ENCODE data around the gene POLD1.
"Not testable (repeated sequence)": the region's sequence is repeated elsewhere in the genome, so short reads cannot be mapped to it uniquely, and the experiment has no call there.

Gene POLD1

DNA sequence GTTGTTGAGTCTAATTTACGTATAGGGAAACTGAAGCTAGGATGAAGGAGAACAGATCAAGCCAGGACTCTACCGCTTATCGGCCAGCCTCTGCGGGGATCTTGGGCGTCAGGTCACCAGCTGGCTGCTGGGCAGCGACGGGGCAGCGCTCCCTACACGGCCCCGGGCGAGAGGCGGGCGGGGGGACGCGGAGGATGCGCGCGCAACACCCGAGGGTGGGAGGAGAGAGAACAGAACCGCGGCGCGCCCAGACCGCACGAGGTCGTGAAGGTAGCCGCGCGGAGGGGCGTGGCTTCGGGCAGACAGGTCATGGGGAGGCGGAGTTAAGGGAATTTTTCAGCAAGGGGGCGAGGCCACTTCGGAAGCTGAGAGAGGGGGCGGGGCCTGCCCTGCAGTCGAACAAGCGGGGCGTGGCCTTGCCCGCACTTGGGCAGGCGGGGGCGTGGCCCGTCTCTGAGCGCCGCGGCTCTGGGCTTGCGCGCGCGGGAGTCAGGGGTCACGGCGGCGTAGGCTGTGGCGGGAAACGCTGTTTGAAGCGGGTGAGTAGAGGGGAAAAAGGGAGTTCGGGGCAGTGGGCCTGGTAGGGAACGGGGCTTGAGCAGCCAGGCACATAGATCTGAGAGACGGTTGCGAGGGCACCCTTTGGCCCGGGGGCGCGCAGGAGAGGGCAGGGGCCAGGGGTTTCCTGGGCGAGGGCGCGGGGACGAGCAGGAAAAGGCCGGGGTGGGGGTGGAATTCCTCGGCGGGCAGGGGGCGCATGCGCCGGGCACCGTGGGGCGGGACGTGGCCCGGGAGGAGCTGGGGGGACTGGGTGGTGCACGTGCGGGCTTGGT, at the start of gene POLD1:
Gene POLD1, plus strand, starts transcription at position 496 of the 833 bp plus-strand sequence. CDS start 14,505 bp downstream, outside the sequence.
- peak; percentile 97 for FAIRE-seq

DNA sequence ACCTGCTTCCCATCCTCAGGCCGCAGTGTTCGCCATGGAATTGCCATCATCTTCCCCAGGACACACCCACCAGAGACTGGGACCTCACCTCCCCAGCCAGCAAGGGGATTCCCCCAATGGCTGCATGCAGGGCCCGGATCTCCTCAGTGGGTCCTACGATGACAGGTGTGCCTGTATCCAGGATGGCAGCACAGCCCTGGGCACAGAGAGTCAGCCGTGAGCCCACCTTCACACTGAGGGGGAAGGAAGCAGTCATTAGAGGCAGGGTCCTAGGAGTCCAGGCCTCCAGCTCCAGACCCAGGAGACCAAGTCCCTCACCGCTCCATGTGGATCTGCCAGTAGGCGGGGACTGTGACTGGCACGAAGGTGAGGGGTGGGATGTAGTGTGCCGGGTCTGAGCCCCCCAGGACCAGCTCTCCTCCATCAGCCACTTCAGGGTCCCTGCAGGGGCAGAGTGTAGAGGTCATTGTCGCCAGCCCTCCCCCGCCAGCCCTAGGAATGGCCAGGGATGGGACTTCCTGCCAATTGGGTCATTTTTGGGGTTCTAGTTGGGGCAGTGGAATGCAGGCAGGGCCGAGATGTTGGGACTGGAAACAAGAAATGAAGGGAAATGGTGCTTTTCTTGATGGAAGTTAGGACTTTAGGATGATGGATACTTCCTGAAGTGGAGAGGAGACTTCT, 49.3 kb upstream of the POLD1 start:
- no peak for FAIRE-seq

DNA sequence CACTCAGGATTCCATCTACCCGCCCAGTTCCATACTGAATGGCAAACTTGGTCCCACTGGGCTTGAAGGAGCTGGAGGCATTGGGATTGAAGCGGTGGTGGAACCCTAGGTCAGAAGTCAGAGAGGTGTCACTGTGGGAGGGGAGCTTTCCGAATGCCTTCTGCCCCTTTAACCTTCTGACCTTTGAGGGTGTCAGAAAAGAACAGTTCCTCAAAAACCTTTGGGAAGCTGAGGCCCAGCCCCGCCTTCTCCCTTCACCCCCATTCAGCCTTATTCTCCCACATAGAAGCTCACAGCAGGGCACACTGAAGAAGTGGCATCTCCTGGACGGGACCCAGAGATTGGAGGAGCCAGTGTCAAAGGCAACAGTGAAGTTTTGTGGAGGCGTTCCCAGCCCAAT, 47.1 kb upstream of the POLD1 start:
- not testable (repeated sequence) for FAIRE-seq

DNA sequence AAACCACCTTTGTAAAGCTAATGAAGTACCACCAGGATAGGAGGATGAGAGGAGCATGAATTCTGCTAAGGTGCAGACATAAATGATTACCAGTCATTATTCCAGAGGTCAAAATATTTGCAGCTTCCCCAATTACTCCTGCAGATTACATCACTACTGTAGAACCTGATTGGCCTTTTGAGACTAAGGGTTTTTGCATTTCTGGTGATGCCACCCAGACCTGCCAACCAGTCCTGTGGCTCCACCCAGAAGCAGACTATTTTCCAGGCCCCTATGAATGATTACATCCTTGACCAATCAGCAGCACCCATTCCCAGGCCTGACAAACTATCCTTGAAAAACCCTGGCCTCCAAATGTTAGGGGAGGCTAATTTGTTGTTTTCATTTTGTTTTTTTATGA, 43.8 kb upstream of the POLD1 start:
- no peak for FAIRE-seq

DNA sequence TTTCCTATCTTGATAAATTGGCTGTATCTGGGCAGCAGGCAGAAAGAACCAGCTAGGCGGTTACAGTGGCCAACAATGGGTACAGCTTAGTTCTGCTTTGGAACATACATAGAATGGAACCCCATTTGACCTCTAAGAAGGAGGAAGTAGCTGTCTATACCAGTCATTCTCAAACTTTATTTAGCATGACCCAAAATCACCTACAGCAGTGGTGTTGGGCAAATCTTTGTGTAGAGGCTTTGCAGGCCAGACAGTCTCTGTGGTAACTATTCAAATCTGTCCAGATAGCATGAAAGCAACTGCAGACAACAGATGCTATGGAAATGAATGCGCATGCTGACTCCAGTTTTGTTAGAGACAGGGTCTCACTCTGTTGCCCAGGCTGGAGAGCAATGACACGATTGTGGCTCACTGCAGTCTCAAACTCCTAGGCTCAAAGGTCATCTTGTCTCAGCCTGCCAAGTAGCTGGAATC, 43.0 kb upstream of the POLD1 start:
- no peak for FAIRE-seq

DNA sequence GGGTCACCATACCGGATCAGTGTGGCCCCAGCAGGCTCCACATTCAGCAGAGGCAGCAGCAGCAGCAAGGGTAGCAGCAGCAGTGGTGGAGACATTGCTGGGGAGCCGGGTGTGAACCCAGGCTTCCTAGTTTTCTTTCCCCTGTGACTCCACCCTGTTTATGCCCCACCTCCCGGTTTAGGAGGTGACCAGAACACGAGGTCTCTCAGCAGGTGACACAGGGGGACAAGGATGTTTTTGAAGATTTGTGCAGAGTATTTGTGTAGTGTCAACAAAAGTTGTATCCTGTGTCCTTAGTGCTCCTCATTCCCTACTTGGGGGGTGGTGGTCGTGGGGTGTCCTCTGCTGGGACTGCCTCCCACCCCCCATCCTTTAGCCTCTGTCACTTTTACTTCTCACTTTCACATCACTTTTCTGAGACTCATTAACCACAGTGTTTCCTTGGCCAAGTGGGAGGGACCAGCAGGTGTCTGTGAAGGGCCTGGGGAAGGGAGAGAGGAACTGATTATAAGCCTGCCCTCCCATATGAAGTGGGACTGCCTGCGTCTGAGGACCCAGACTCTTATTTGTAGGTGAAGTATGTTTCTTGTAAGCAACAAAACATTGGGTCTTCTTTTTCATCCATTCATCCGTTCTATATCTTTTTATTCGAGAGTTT, 39.4 kb upstream of the POLD1 start:
- no peak for FAIRE-seq

DNA sequence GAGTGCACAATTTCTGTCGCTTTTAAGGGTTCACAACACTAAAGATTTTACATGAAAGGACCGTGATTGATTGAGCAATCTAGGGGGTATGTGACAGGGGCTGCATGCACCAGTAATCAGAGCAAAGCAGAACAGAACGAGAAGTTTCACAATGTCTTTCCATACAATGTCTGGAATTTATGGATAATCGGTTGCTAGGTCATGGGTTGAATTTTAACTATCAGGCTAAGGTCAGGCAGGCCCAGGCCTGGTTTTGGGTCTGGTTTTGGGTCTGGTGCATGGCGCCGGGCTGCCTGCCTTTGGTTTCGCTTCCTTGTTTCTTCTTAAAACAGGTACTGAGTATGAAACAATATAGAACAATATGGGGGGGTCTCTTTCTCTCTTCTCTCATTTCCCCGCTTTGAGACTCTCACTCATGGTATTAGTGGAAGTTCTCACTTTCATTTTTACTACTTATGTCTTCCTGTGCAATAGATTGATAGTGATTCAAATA, 37.0 kb upstream of the POLD1 start:
- not testable (repeated sequence) for FAIRE-seq

DNA sequence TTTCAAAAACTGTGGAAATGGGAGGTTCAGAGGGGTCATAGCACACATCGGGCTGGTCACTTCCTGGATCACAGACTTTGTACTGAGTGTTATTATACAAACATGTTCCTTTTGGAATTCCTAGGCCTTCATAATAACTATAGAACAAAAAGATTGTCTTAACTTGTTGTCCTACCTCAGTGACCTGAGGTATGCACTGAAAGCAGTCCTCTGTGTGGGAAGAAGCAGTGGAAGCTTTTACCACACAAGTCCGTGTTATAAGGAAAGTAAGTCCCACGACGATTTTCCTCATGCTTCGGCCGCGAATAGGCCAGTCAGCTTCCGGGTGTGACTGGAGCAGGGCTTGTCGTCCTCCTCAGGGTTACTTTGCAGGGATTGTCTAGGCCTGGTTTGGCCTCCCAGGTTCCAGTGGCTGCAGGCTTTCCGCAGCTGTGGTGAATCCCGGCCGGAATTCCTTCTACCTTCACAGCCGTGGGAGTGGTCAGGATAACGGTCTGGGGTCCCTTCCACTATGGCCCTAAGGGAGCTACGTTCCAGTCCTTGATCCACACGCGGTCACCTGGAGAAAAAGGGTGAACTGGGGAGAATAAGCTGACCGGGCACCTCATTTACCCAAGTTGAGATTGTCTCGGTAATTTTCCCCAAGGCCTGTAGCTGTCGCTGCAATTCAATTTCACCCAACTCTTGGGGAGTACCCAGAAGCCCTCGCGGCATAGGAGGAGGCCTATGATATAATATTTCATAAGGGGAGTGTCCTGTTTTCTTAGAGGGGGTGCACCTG, 34.7 kb upstream of the POLD1 start:
- no peak for FAIRE-seq

DNA sequence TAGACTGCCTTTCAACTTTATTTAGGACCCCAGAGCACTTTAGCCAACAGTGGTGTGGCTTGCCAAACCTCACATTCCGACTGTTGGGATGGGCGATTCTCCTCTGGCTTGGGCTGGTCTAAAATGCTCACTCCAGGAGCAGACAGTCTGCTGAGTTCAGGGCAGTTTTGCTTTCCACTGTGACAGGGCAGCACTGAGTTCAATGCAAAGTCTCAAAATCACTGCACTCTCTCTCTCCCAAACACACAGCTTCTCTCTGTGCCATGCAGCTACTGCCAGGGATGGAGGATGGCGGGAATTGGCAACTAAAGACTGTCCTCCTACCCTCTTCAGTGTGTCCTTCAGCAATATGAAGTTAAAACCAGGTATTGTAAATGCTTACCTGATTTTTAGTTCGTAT, 31.9 kb upstream of the POLD1 start:
- no peak for FAIRE-seq

DNA sequence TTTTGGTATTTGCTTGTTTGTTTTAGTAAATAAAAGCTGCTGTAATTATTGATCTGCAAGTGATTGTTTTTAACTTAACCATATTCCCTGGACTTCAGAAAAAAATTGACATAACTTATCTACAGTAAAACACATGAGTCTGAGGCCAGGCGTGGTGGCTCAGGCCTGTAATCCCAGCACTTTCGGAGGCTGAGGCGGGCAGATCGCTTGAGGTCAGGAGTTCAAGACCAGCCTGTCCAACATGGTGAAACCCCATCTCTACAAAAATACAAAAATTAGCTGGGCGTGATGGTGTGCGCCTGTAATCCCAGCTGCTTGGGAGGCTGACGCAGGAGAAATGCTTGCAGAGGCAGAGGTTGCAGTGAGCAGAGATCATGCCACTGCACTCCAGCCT, 30.7 kb upstream of the POLD1 start:
- FAIRE-seq = not testable (repeated sequence)

DNA sequence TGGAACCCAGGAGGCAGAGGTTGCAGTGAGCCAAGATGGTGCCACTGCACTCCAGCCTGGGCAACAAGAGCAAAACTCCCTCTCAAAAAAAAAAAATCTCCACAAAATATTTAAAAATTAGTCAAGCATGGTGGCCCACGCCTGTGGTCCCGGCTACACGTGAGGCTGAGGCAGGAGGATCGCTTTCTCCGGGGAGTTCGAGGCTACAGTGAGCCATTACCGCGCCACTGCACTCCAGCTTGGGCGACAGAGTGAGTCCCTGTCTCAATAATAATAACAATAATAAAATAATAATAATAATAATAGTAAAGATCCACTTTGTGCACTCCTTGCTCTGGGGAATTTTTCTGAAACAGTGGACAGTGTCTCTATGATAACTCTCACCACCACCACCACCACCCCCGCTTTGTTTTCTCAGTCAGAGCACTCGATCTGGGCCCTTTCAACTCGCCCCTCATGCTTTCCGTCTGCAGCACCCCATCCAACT, 27.4 kb upstream of the POLD1 start:
- FAIRE-seq = no peak

DNA sequence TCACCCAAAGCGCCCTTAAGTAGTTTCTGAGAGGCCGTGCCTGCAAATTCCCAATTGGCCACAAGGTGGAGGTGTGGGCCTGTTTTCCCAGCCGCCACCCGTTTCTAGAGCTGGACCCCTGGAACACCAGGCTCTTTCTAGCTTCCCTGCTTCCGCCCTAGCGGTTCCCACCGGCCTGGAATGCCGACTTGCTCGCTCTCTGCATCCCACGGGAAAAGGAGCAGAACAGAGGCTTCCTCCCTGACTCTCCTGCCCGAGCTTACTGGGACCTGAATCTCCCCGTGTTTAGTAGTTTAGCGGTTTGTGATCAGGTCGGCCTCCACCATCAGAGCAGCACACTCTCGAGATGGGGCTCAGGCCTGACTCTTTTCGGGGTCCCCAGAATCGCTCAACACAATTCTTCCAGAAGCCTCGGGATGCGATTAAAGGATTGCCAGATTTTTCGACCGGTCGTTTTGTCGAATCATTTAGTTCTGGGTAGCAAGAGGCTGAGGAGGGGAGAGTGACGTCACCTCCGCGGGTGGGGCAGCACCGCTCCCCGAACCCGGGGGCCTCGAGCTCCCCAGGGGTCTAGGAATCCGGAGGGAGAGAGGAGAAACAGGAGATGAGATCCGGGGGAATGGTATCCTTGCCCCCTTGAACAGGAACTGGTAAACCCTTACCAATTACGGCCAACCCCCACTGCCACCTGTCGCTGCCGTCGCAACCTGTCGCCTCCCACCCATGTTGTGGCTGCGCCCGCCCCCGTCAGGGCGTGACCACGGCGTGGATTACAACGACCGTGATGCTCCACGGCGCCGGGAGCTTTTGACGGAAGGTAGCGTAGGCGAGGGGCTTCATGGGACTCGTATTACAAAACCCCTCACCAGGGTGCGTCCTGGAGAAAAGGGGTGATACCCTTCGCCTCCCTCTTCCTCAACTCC, 26.7 kb upstream of the POLD1 start:
- peak; percentile 65 for FAIRE-seq

DNA sequence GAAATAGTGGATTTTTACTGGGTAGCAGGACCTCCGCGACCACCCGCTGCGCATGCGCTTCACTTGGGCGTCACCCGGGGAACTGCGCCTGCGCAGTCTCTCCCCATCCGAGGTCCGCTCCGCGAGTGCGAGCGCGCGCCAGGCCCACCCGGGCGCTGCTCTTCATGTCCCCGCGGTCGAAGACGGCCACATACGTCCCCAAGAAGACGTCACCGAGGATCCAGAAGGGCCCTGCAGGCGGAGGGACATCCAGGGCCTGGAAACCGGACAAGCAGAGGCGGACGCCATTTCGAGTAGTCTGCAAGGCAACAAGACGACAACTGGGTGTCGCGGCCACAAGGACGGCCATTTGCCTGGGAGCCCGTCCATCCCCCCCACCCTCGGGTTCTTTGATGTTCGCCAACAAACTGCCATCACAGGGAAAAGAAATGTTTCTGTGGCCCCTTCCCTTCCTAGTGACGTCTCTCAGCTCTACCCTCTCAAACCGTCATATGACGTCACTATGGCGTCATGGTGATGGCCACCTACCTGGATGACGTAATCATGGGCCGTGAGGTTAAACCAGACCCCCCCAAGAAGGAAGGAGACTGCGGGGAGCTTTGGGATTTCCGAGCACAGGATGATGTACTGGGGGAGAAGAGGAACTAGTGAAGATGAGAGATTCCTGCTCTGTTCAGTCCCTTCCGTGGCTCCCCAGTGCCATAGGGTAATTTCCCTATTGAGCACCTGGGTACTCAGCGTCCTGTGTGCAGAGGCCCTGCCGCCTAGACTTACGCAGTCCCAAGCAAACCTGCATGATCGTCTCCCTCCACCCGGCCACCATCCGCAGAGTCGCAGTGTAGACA, 25.4 kb upstream of the POLD1 start:
- no peak for FAIRE-seq

DNA sequence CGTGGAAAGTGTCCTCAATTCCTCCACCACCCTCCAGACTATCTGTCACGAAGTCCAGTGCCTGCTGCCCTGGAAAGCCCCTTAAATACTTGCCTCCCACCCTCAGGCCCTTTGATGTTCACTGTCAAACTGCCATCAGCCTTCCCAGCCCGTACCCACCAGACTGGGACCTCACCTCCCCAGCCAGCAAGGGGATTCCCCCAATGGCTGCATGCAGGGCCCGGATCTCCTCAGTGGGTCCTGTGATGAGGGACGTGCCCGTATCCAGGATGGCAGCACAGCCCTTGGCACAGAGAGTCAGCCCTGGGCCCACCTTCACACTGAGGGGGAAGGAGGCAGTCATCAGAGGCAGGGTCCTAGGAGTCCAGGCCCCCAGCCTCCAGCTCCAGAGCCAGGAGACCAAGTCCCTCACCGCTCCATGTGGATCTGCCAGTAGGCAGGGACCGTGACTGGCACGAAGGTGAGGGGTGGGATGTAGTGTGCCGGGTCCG, 24.8 kb upstream of the POLD1 start:
- no peak for FAIRE-seq

DNA sequence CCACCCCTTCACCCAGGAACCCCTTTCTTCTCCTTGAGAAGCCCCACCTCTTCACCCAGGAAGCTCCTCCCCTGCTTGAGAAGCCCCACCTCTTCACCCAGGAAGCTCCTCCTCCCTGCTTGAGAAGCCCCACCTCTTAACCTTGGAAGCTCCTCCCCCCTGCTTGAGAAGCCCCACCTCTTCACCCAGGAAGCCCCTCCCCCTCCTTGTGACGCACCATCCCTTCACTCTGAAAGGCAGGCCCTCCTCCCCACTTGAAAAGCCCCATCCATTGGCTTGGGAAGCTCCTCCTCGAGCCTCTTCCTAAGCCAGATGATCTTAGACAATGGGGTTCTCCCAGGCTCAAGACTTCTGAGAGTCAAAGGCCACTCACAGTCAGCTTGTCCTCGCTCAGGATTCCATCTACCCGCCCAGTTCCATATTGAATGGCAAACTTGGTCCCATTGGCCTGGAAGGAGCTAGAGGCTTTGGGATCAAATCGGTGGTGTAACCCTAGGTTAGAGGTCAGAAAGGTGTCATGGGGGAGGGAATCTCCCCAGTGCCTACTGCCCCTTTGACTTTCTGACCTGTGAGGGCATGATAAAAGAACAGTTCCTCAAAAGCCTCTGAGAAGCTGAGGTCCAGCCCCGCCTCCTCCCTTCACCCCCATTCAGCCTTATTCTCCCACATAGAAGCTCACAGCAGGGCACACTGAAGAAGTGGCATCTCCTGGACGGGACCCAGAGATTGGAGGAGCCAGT, 22.7 kb upstream of the POLD1 start:
- no peak for FAIRE-seq

DNA sequence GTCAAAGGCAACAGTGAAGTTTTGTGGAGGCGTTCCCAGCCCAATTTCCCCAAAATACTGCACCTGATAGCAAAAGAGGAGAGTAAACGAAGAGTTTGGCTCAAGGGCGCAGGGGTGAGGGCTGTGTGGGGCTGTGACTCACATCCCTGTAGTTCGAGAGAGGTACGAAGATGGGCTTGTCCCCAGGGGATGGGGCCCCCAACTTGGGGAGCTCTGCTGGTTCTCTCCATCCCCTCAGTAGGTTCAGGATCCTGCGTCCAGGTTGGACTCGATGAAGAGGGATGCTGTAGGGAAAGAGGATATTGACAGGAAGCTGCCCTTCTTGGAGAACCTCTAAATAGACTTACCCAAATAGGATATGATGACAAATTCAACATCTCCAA, 22.1 kb upstream of the POLD1 start:
- no peak for FAIRE-seq

DNA sequence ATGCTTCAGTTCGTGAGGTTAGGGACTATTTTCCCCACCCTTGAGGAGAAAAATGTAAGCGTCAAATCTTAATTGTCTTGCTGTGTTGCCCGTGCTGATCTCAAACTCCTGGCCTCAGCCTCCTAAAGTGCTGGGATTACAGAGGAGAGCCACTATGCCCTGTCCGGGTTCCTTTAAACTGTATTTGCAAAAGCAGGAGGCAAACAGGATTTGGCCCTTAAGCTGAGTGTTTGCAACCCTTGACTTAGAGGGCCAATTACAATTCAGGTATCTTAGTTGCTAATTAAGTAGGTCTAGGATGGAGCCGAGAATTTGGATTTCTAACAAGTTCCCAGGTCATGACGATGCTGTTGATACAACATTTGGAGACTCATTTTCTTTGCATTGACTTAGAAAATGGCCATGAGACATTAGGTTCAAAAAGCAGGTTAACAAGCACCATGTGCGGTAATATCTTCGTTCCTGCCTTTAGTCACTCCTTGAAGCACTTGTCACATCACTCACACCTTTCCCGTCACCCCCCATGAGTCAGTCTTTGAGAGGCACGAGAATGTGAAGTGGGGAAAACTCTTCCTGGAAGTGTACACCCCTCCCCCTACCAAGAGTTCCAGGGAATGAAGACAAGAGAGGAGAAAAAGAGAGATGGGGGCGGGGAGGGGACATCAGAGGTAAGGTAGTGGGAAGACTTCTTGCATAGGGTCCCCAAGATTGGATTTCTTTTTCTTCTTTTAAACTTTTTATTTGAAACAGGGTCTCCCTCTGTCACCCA, 21.3 kb upstream of the POLD1 start:
- no peak for FAIRE-seq

DNA sequence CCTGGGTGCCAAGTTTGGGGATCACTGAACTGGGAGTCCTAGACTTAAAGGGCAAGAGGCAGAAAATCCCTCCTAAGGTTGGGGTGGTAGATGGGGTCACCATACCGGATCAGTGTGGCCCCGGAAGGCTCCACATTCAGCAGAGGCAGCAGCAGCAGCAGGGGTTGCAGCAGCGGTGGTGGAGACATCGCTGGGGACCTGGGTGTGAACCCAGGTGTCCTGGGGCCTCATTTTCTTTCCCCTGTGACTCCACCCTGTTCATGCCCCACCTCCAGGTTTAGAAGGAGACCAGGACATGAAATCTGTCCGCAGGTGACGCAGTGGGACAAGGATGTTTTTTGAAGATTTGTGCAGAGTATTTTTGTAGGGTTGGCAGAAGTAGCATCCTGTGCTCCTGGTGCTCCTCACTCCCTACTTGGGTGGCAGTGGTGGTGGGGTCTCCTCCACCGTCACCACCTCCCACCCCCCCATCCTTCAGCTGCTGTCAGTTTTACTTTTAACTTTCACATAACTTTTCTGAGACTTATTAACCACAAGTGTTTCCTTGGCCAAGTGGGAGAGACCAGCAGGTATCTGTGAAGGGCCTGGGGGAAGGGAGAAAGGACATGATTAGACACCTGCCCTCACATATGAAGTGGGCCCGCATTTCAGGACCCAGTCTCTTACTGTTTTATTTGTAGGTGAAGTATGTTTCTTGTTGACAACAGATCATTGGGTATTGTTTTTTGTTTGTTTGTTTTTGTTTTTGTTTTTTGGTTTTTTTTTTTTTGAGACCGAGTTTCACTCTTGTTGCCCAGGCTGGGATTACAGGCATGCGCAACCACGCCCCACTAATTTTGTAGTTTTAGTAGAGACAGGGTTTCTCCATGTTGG, 18.5 kb upstream of the POLD1 start, which contains the start of gene NAPSA:
Gene NAPSA, minus strand, starts transcription at position 206 of the 873 bp plus-strand sequence. Its CDS starts 18 bp downstream, at position 188.
- FAIRE-seq = no peak
